ENCODE measurements around the gene CLCA4.
"Not testable (repeated sequence)": the region's sequence is repeated elsewhere in the genome, so short reads cannot be mapped to it uniquely, and the experiment has no call there.

The CLCA4 gene

GRCh38 chr1:86563849-86564248 is 17.0 kb downstream of the CLCA4 start:
- Mint-ChIP-seq H3K27ac (no peak overlapping the region), H3K4me3 (no peak overlapping the region), H3K9me3 (peaks cover 2% of the 10 kb centered on the region), H3K36me3 (ENCODE audit: low read depth) (no peaks in the 10 kb centered on the region), H3K4me1 (ENCODE audit: low read depth) (no peaks in the 10 kb centered on the region), H3K27me3 (peaks cover 34% of the 10 kb centered on the region)
- DNase-seq: no peak

GRCh38 chr1:86567341-86567740 is 20.5 kb downstream of the CLCA4 start:
- Mint-ChIP-seq H3K4me3 (no peak overlapping the region), H3K36me3 (ENCODE audit: low read depth) (no peaks in the 10 kb centered on the region), H3K4me1 (ENCODE audit: low read depth) (no peaks in the 10 kb centered on the region), H3K9me3 (no peaks in the 10 kb centered on the region), H3K27ac (no peak overlapping the region), H3K27me3 (peaks cover 22% of the 10 kb centered on the region)
- DNase-seq: no peak

- Mint-ChIP-seq H3K4me1 (ENCODE audit: low read depth) (no peaks in the 10 kb centered on the region), H3K4me3 (no peak overlapping the region), H3K9me3 (no peaks in the 10 kb centered on the region), H3K36me3 (ENCODE audit: low read depth) (no peaks in the 10 kb centered on the region), H3K27me3 (peaks cover 19% of the 10 kb centered on the region), H3K27ac (no peak overlapping the region)
- no peak for DNase-seq
Observed at GRCh38 chr1:86567878-86568277, 21.0 kb downstream of the CLCA4 start.

- no peaks in the 10 kb centered on the region for H3K36me3 Mint-ChIP-seq (ENCODE audit: low read depth)
- no peak for DNase-seq
- H3K27ac Mint-ChIP-seq: no peak overlapping the region
- H3K4me1 Mint-ChIP-seq (ENCODE audit: low read depth): no peaks in the 10 kb centered on the region
- H3K27me3 Mint-ChIP-seq: peaks cover 23% of the 10 kb centered on the region
- H3K9me3 Mint-ChIP-seq: no peaks in the 10 kb centered on the region
- no peak overlapping the region for H3K4me3 Mint-ChIP-seq
Observed at GRCh38 chr1:86573763-86574484, 27.0 kb downstream of the CLCA4 start.

- no peak for DNase-seq
- H3K4me3 Mint-ChIP-seq: no peak overlapping the region
- no peaks in the 10 kb centered on the region for H3K36me3 Mint-ChIP-seq (ENCODE audit: low read depth)
- H3K9me3 Mint-ChIP-seq: no peaks in the 10 kb centered on the region
- H3K4me1 Mint-ChIP-seq (ENCODE audit: low read depth): no peaks in the 10 kb centered on the region
- H3K27ac Mint-ChIP-seq: no peak overlapping the region
- peaks cover 7% of the 10 kb centered on the region for H3K27me3 Mint-ChIP-seq
Observed at GRCh38 chr1:86581231-86581630, 34.4 kb downstream of the CLCA4 start.

GRCh38 chr1:86582161-86582560 is 35.3 kb downstream of the CLCA4 start:
- no peak for DNase-seq
- H3K4me1 Mint-ChIP-seq (ENCODE audit: low read depth): no peaks in the 10 kb centered on the region
- H3K27me3 Mint-ChIP-seq: peaks cover 2% of the 10 kb centered on the region
- H3K9me3 Mint-ChIP-seq: no peaks in the 10 kb centered on the region
- no peak overlapping the region for H3K4me3 Mint-ChIP-seq
- H3K36me3 Mint-ChIP-seq (ENCODE audit: low read depth): no peaks in the 10 kb centered on the region
- no peak overlapping the region for H3K27ac Mint-ChIP-seq

GRCh38 chr1:86583032-86583431 is 36.2 kb downstream of the CLCA4 start:
- DNase-seq: no peak
- Mint-ChIP-seq H3K9me3 (no peaks in the 10 kb centered on the region), H3K27ac (no peak overlapping the region), H3K27me3 (peaks cover 7% of the 10 kb centered on the region), H3K36me3 (ENCODE audit: low read depth) (no peaks in the 10 kb centered on the region), H3K4me1 (ENCODE audit: low read depth) (no peaks in the 10 kb centered on the region), H3K4me3 (no peak overlapping the region)

GRCh38 chr1:86583593-86583992 is 36.7 kb downstream of the CLCA4 start:
- DNase-seq: no peak
- no peaks in the 10 kb centered on the region for H3K36me3 Mint-ChIP-seq (ENCODE audit: low read depth)
- no peaks in the 10 kb centered on the region for H3K4me1 Mint-ChIP-seq (ENCODE audit: low read depth)
- H3K4me3 Mint-ChIP-seq: no peak overlapping the region
- peaks cover 5% of the 10 kb centered on the region for H3K27me3 Mint-ChIP-seq
- H3K27ac Mint-ChIP-seq: no peak overlapping the region
- H3K9me3 Mint-ChIP-seq: no peaks in the 10 kb centered on the region

- H3K27me3 Mint-ChIP-seq: peaks cover 12% of the 10 kb centered on the region
- H3K9me3 Mint-ChIP-seq: peaks cover 8% of the 10 kb centered on the region
- DNase-seq: no peak
- no peaks in the 10 kb centered on the region for H3K4me1 Mint-ChIP-seq (ENCODE audit: low read depth)
- no peak overlapping the region for H3K4me3 Mint-ChIP-seq
- H3K36me3 Mint-ChIP-seq (ENCODE audit: low read depth): no peaks in the 10 kb centered on the region
- no peak overlapping the region for H3K27ac Mint-ChIP-seq
Observed at GRCh38 chr1:86594284-86594770, 47.4 kb downstream of the CLCA4 start.

- no peak overlapping the region for H3K27ac Mint-ChIP-seq
- no peaks in the 10 kb centered on the region for H3K4me1 Mint-ChIP-seq (ENCODE audit: low read depth)
- no peaks in the 10 kb centered on the region for H3K36me3 Mint-ChIP-seq (ENCODE audit: low read depth)
- H3K27me3 Mint-ChIP-seq: peaks cover 9% of the 10 kb centered on the region
- no peak overlapping the region for H3K4me3 Mint-ChIP-seq
- peaks cover 12% of the 10 kb centered on the region for H3K9me3 Mint-ChIP-seq
- DNase-seq: no peak
Observed at GRCh38 chr1:86596224-86596623, 49.3 kb downstream of the CLCA4 start.

- no peak overlapping the region for H3K4me3 Mint-ChIP-seq
- H3K27me3 Mint-ChIP-seq: peaks cover 7% of the 10 kb centered on the region
- H3K27ac Mint-ChIP-seq: no peak overlapping the region
- no peaks in the 10 kb centered on the region for H3K4me1 Mint-ChIP-seq (ENCODE audit: low read depth)
- H3K9me3 Mint-ChIP-seq: peaks cover 12% of the 10 kb centered on the region
- H3K36me3 Mint-ChIP-seq (ENCODE audit: low read depth): no peaks in the 10 kb centered on the region
- DNase-seq: no peak
Observed at GRCh38 chr1:86596741-86597290, 49.9 kb downstream of the CLCA4 start.

GRCh38 chr1:86606080-86606479 is 59.2 kb downstream of the CLCA4 start:
- H3K9me3 Mint-ChIP-seq; H3K4me1 Mint-ChIP-seq (ENCODE audit: low read depth): not testable (repeated sequence)

GRCh38 chr1:86616433-86616832 is 69.6 kb downstream of the CLCA4 start:
- peaks cover 5% of the 10 kb centered on the region for H3K27me3 Mint-ChIP-seq
- H3K4me1 Mint-ChIP-seq (ENCODE audit: low read depth): peaks cover 5% of the 10 kb centered on the region
- DNase-seq: no peak
- H3K27ac Mint-ChIP-seq: no peak overlapping the region
- peaks cover 15% of the 10 kb centered on the region for H3K9me3 Mint-ChIP-seq
- no peaks in the 10 kb centered on the region for H3K36me3 Mint-ChIP-seq (ENCODE audit: low read depth)
- no peak overlapping the region for H3K4me3 Mint-ChIP-seq

More at GRCh38 chr1:86606080-86606479, 59.2 kb downstream of the CLCA4 start:
- not testable (repeated sequence) for DNase-seq; H3K27me3 Mint-ChIP-seq; H3K27ac Mint-ChIP-seq; H3K36me3 Mint-ChIP-seq (ENCODE audit: low read depth); H3K4me3 Mint-ChIP-seq

GRCh38 chr1:86616871-86617270 is 70.0 kb downstream of the CLCA4 start:
- H3K9me3 Mint-ChIP-seq: peaks cover 11% of the 10 kb centered on the region

GRCh38 chr1:86618358-86618757 is 71.5 kb downstream of the CLCA4 start:
- Mint-ChIP-seq H3K27ac (no peak overlapping the region), H3K36me3 (ENCODE audit: low read depth) (no peaks in the 10 kb centered on the region), H3K4me1 (ENCODE audit: low read depth) (peaks cover 5% of the 10 kb centered on the region), H3K9me3 (peaks cover 6% of the 10 kb centered on the region), H3K4me3 (no peak overlapping the region), H3K27me3 (peaks cover 13% of the 10 kb centered on the region)
- DNase-seq: no peak

More at GRCh38 chr1:86616871-86617270, 70.0 kb downstream of the CLCA4 start:
- Mint-ChIP-seq H3K36me3 (ENCODE audit: low read depth) (no peaks in the 10 kb centered on the region), H3K27me3 (peaks cover 9% of the 10 kb centered on the region), H3K4me3 (no peak overlapping the region), H3K27ac (no peak overlapping the region), H3K4me1 (ENCODE audit: low read depth) (peaks cover 5% of the 10 kb centered on the region)
- no peak for DNase-seq
